Measurements from ENCODE around the gene SLC6A4. TPM values are rescaled to one million over a fixed set of nuclear protein-coding genes. Genes with fewer than 3 reads are reported as not detected.

Gene SLC6A4
- total and polyA plus RNA-seq, 2 of the 8 experiments (the other 6 are each of a cell fraction or from before 2014, with no cell fraction given): 0.09 to 0.33 TPM

DNA sequence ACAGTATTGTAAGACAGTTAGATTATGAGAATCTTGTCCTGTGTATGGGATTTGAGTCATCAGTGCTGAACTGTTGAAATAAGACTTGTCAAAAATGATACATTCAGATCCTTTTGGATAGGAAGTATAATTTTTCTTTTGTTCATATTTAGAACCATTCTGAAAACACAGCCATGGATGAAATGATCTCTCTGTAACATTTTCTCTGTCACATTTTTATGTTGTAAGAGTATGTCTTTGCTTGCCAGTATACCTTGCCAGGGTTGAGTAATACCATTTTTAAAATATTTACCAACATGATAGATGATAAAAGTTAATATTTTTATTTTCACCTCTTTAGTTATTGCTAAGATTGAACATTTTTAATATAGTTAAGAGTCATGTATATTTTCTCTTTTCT, 73.9 kb downstream of the SLC6A4 start:
- H2BK120ac ChIP-seq (replicated peaks; ENCODE audit: low read depth, low read length): no peak overlapping the region
- H4K5ac ChIP-seq (ENCODE audit: insufficient read length, low read depth, low read length): no peak overlapping the region
- no peak overlapping the region for H2BK5ac ChIP-seq (ENCODE audit: low read depth, low read length)
- no peak overlapping the region for H3K4ac ChIP-seq (replicated peaks; ENCODE audit: insufficient read length, low read depth, low read length)
- no peak overlapping the region for H3K56ac ChIP-seq (replicated peaks; ENCODE audit: insufficient read length, low read depth, low read length)
- no peak overlapping the region for H2AFZ ChIP-seq (ENCODE audit: low read length)
- H4K8ac ChIP-seq (ENCODE audit: extremely low read depth, insufficient read depth, low read length): no peak overlapping the region
- H3K27me3 ChIP-seq (replicated peaks in 1 of 4; ENCODE audit: control insufficient read depth in 3 of 4, extremely low read depth in 1 of 4, insufficient read depth in 3 of 4, low read length in 3 of 4): no peaks in the 10 kb centered on the region
- H3K4me2 ChIP-seq (ENCODE audit: insufficient read depth in 1 of 2, low read depth in 2 of 2, low read length in 2 of 2): no peak overlapping the region
- H3K18ac ChIP-seq (ENCODE audit: extremely low read depth, low read length): no peak overlapping the region
- no peak overlapping the region for H3K27ac ChIP-seq (ENCODE audit: low read depth, low read length)
- no peak overlapping the region for H3K9ac ChIP-seq (replicated peaks in 1 of 4; ENCODE audit: extremely low read depth in 1 of 4, low read depth in 3 of 4, low read length in 3 of 4)
- FAIRE-seq: no peak
- H2BK20ac ChIP-seq (ENCODE audit: low read length): no peak overlapping the region
- POLR2A ChIA-PET (ENCODE audit: partially characterized antibody): no interaction called here
- no peak overlapping the region for H4K91ac ChIP-seq (replicated peaks; ENCODE audit: insufficient read length, low read length)
- H3K14ac ChIP-seq (ENCODE audit: insufficient read length): no peak overlapping the region
- TF ChIP-seq CBX5 (IDR thresholded peaks at IDR 0.05; ENCODE audit: low read depth, low read length) (no peak), BCL11A (IDR thresholded peaks at IDR 0.05; ENCODE audit: low read depth in 2 of 2, low read length in 2 of 2) (no peak), TCF12 (IDR thresholded peaks at IDR 0.05; ENCODE audit: low read depth, low read length) (no peak), NANOG (IDR thresholded peaks at IDR 0.05; ENCODE audit: insufficient read depth, low read depth, low read length, poor library complexity, severe bottlenecking) (no peak), RXRA (IDR thresholded peaks at IDR 0.05; ENCODE audit: insufficient read depth, low read depth, low read length) (no peak), KDM4A (IDR thresholded peaks at IDR 0.05; ENCODE audit: low read depth, low read length, severe bottlenecking) (no peak), RNF2 (IDR thresholded peaks at IDR 0.05; ENCODE audit: borderline replicate concordance, low read depth, low read length, missing control alignments, poor library complexity, severe bottlenecking) (no peak), CREB1 (IDR thresholded peaks at IDR 0.05) (no peak), ZNF274 (IDR thresholded peaks at IDR 0.05; ENCODE audit: borderline replicate concordance, extremely low read depth, low read length) (no peak)
- TF ChIP-seq, protein P1, sequence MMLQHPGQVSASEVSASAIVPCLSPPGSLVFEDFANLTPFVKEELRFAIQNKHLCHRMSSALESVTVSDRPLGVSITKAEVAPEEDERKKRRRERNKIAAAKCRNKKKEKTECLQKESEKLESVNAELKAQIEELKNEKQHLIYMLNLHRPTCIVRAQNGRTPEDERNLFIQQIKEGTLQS (IDR thresholded peaks at IDR 0.05; ENCODE audit: insufficient read depth, low read depth, low read length): no peak
- no peak for DNase-seq (ENCODE audit: low read depth in 1 of 2, low spot score in 2 of 2)
- no peaks in the 10 kb centered on the region for H4K20me1 ChIP-seq (replicated peaks in 1 of 2; ENCODE audit: control insufficient read depth in 1 of 2, insufficient read depth in 2 of 2, low read length in 2 of 2)
- H3K9me3 ChIP-seq (ENCODE audit: insufficient read depth in 2 of 2, low read depth in 1 of 2, low read length in 1 of 2): no peaks in the 10 kb centered on the region
- no peaks in the 10 kb centered on the region for H3K23me2 ChIP-seq (ENCODE audit: low read depth, low read length)
- H3K79me2 ChIP-seq (ENCODE audit: control insufficient read depth in 1 of 2, insufficient read depth in 2 of 2, low read length in 2 of 2): peaks cover 0 to 53% of the 10 kb centered on the region in 2 experiments; a peak in 2 of 4 replicates
- H3K36me3 ChIP-seq (ENCODE audit: control insufficient read depth in 2 of 4, insufficient read depth in 4 of 4, low read length in 3 of 4): peaks cover 0 to 9% (median 2%) of the 10 kb centered on the region in 4 experiments; a peak in 2 of 8 replicates
- no peak overlapping the region for H2BK12ac ChIP-seq (ENCODE audit: low read depth, low read length)
- H3K4me3 ChIP-seq (ENCODE audit: extremely low read depth in 1 of 4, insufficient read depth in 2 of 4, low read depth in 3 of 4, low read length in 4 of 4): no peak overlapping the region
- no peak overlapping the region for H2AK5ac ChIP-seq (ENCODE audit: low read depth, low read length)
- H3K79me1 ChIP-seq (ENCODE audit: low read depth, low read length): no peaks in the 10 kb centered on the region
- no peaks in the 10 kb centered on the region for H3K4me1 ChIP-seq (replicated peaks in 1 of 4; ENCODE audit: control insufficient read depth in 3 of 4, insufficient read depth in 4 of 4, low read length in 3 of 4)
- CTCF ChIA-PET (ENCODE audit: partially characterized antibody): interaction anchor here (0.5 kb wide), 1 partner anchor 52 kb away, joined by 3 read pairs; no protein-coding TSS in a partner anchor
- no peak overlapping the region for H2BK15ac ChIP-seq (ENCODE audit: low read length)
- no peak overlapping the region for H3K23ac ChIP-seq (ENCODE audit: insufficient read length)

Measured in H1 (cell line).